Glomerular visceral epithelial cell (primary cell): ENCODE results near the gene PEG3.
"Not testable (repeated sequence)": the region's sequence is repeated elsewhere in the genome, so short reads cannot be mapped to it uniquely, and the experiment has no call there.

Experiments
- DNase-seq: peaks from one replicate; pipeline ENCODE4 v3.0.0-alpha.2; 2016; ENCODE audit errors: extremely low spot score

The PEG3 gene

GRCh38 chr19:56840451-56841192 is at the start of gene PEG3, which contains the start of gene ZIM2:
Gene PEG3, minus strand, starts transcription at chr19:56840726. Its CDS starts 16,071 bp downstream, at chr19:56824655.
Gene ZIM2, minus strand, starts transcription at chr19:56840726. Its CDS starts 16,449 bp downstream, at chr19:56824277.
- no peak for DNase-seq

GRCh38 chr19:56885173-56885985 is 44.9 kb upstream of the PEG3 start:
- no peak for DNase-seq

GRCh38 chr19:56884441-56884840 is 43.9 kb upstream of the PEG3 start:
- DNase-seq = no peak

- DNase-seq = no peak
Observed at GRCh38 chr19:56880592-56881190, 40.2 kb upstream of the PEG3 start.

- DNase-seq = no peak
Observed at GRCh38 chr19:56877069-56877715, 36.7 kb upstream of the PEG3 start.

- DNase-seq = no peak
Observed at GRCh38 chr19:56875717-56876116, 35.2 kb upstream of the PEG3 start.

- no peak for DNase-seq
Observed at GRCh38 chr19:56874530-56874929, 34.0 kb upstream of the PEG3 start.

GRCh38 chr19:56873493-56873892 is 33.0 kb upstream of the PEG3 start:
- DNase-seq = no peak

- DNase-seq = no peak
Observed at GRCh38 chr19:56869886-56870285, 29.4 kb upstream of the PEG3 start.

- DNase-seq = no peak
Observed at GRCh38 chr19:56868446-56868845, 27.9 kb upstream of the PEG3 start.

- DNase-seq = no peak
Observed at GRCh38 chr19:56866538-56866937, 26.0 kb upstream of the PEG3 start.

- DNase-seq = no peak
Observed at GRCh38 chr19:56864443-56865125, 24.1 kb upstream of the PEG3 start.

- no peak for DNase-seq
Observed at GRCh38 chr19:56862741-56863140, 22.2 kb upstream of the PEG3 start.

GRCh38 chr19:56860409-56860808 is 19.9 kb upstream of the PEG3 start:
- not testable (repeated sequence) for DNase-seq

GRCh38 chr19:56858026-56858425 is 17.5 kb upstream of the PEG3 start:
- no peak for DNase-seq

- DNase-seq = no peak
Observed at GRCh38 chr19:56856822-56857221, 16.3 kb upstream of the PEG3 start.

GRCh38 chr19:56852361-56852760 is 11.8 kb upstream of the PEG3 start:
- not testable (repeated sequence) for DNase-seq

- no peak for DNase-seq
Observed at GRCh38 chr19:56848166-56848565, 7.6 kb upstream of the PEG3 start.

- DNase-seq = no peak
Observed at GRCh38 chr19:56842412-56842811, 1.9 kb upstream of the PEG3 start.

GRCh38 chr19:56841193-56841543 is 642 bp upstream of the PEG3 start:
- DNase-seq = no peak

GRCh38 chr19:56839652-56840450 is 675 bp downstream of the PEG3 start:
- DNase-seq = no peak
